Uterus (tissue), 4 donors: ENCODE results near the gene TALDO1. TPM values are rescaled to one million over a fixed set of nuclear protein-coding genes. Genes with fewer than 3 reads are reported as not detected.
A peak's percentile ranks its signal among the peaks of the same experiment; 100 is the strongest.

ENCODE experiments used
- DNase-seq, 2 donors: peaks; one replicate each; pipeline ENCODE4 v3.0.0-alpha.2; 2019 to 2020
- H3K27ac ChIP-seq, 2 donors: fragments of 200-600 bp; sonication (generic); 1 replicate in 1 of 2; 2 replicates in 1 of 2; pipeline ENCODE4 v1.5.1; 2016 to 2018
- H3K27me3 ChIP-seq, 2 donors: fragments of 200-600 bp; sonication (generic); one replicate each; pipeline ENCODE4 v1.5.1; 2018 to 2019; ENCODE audit warnings: control low read depth in 1 of 2
- H3K36me3 ChIP-seq, 2 donors: fragments of 200-600 bp; sonication (generic); one replicate each; pipeline ENCODE4 v1.5.1; 2019; ENCODE audit warnings: control low read depth in 1 of 2
- H3K4me1 ChIP-seq, 2 donors: fragments of 200-600 bp; sonication (generic); one replicate each; pipeline ENCODE4 v1.5.1; 2018 to 2019; ENCODE audit warnings: control low read depth in 1 of 2
- H3K4me3 ChIP-seq, 2 donors: fragments of 200-600 bp; sonication (generic); 1 replicate in 1 of 2; 2 replicates in 1 of 2; pipeline ENCODE4 v1.5.1; 2018 to 2019; ENCODE audit warnings: mild to moderate bottlenecking in 1 of 2
- H3K9me3 ChIP-seq, 2 donors: fragments of 200-600 bp; sonication (generic); one replicate each; pipeline ENCODE4 v1.5.1; 2019; ENCODE audit warnings: control low read depth in 1 of 2
- POLR2A ChIP-seq, 2 donors: fragments of 450-650 bp; IDR thresholded peaks; one replicate each; pipeline ENCODE4 v1.6.1; 2016; ENCODE audit warnings: antibody characterized with exemption in 2 of 2, mild to moderate bottlenecking in 1 of 2, moderate library complexity in 1 of 2
- intact Hi-C: fragments of 100-400 bp; cut with DNase I; formaldehyde crosslinking; loops from one replicate; pipeline ENCODE4 v1.15.1; 2023; ENCODE audit warnings: low total_unique reads
- total RNA-seq, 4 donors: library from RNA; depleted of rRNA in 3 of 4; stranded (reverse); fragments of >200 nt in 3 of 4; gene quantifications; one replicate each; pipeline versions ENCODE4 v1.1.0 to v1.2.4, GENCODE V29; 2014 to 2023
- TF ChIP-seq, protein P1 (sequence below), 4 experiments: fragments of 200-600 bp in 2 of 4; fragments of 450-650 bp in 2 of 4; sonication (generic) in 2 of 4; IDR thresholded peaks; one replicate each; pipeline ENCODE4 v1.5.1; 2016 to 2019; ENCODE audit warnings: antibody characterized with exemption in 4 of 4, mild to moderate bottlenecking in 2 of 4, moderate library complexity in 1 of 4
- donor health status: DM: yes; HTN: yes; CAD: no.

TALDO1 gene
- total RNA-seq, 4 donors from 2014 or later = 60.3 to 146 (median 66.9) TPM

DNA sequence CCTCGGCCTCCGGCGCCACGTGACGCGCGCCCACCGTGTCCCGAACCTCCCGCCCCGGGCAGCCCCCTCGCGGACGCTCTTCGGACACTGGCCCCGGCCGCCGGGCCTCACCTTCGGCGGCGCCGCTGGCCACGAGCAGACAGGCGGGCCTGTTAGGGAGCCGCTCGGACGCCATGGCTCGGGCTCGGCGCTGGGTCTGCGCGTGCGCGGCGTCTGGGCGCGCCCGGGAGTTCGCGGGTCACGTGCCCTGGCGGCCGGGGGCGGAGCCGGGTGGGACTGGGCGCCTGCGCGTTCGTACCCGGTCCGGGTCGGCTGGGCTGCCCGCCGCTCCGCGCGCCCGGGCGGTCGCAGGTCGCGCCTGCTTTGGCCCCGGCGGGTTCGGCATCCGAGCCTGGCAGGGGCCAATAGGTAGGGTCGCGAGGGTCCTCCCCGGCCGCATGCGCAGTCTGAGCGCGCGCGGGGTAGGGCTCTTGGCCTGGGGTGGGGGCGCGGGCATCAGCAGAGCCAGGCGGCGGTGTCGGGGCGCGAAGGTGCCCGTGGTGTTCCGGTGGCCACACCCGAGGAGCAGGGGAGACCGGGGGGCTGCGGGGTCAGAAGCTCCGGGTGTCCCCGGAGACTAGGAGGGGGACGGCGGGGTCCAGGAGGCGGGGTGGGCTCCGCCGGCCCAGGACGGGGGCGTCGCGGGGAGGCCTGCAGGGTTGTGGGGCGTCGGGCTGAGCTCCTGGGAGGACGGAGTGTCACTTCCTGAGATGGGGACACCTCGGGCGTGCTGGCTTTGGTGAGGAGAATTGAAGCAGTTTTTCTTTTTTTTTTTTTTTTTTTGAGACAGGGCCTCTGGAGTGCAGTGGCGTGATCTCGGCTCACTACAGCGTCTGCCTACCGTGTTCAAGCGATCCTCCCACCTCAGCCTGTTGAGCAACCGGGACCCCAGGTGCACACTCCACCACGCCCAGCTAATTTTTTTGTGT lies 30.3 kb downstream of the TALDO1 start, which contains the start of gene GATD1:
Gene GATD1 (minus strand): TSS at position 200 of the 968 bp plus-strand sequence. CDS start 25 bp downstream, at position 175.
- Histone ChIP-seq H3K36me3 (no peaks in the 10 kb centered on the region), H3K4me3 (peak within 1 kb of the TSS; percentile 75 to 91), H3K27me3 (no peaks in the 10 kb centered on the region), H3K9me3 (no peaks in the 10 kb centered on the region), H3K4me1 (peaks cover 0 to 20% of the 10 kb centered on the region in 2 donors), H3K27ac (peak within 1 kb of the TSS; percentile 79 to 83)
- peak; percentile 48 to 88 for TF ChIP-seq POLR2A (IDR thresholded peaks at IDR 0.05)
- TF ChIP-seq, protein P1, sequence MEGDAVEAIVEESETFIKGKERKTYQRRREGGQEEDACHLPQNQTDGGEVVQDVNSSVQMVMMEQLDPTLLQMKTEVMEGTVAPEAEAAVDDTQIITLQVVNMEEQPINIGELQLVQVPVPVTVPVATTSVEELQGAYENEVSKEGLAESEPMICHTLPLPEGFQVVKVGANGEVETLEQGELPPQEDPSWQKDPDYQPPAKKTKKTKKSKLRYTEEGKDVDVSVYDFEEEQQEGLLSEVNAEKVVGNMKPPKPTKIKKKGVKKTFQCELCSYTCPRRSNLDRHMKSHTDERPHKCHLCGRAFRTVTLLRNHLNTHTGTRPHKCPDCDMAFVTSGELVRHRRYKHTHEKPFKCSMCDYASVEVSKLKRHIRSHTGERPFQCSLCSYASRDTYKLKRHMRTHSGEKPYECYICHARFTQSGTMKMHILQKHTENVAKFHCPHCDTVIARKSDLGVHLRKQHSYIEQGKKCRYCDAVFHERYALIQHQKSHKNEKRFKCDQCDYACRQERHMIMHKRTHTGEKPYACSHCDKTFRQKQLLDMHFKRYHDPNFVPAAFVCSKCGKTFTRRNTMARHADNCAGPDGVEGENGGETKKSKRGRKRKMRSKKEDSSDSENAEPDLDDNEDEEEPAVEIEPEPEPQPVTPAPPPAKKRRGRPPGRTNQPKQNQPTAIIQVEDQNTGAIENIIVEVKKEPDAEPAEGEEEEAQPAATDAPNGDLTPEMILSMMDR (IDR thresholded peaks at IDR 0.05) = peak in 2 of 4 experiments; percentile 13 to 24
- intact Hi-C loops = no loop called here
- DNase-seq = peak; percentile 87 to 94

GRCh38 chr11:778976-779954 lies 32.0 kb downstream of the TALDO1 start:
- H3K27ac ChIP-seq = no peak overlapping the region
- no peak overlapping the region for H3K4me3 ChIP-seq
- TF ChIP-seq, protein P1 (IDR thresholded peaks at IDR 0.05) = no peak
- TF ChIP-seq POLR2A (IDR thresholded peaks at IDR 0.05) = no peak
- H3K4me1 ChIP-seq = peaks cover 0 to 26% of the 10 kb centered on the region in 2 donors
- H3K27me3 ChIP-seq = no peaks in the 10 kb centered on the region
- no peak for DNase-seq
- intact Hi-C loops = no loop called here
- H3K36me3 ChIP-seq = no peaks in the 10 kb centered on the region
- no peaks in the 10 kb centered on the region for H3K9me3 ChIP-seq

- TF ChIP-seq POLR2A (IDR thresholded peaks at IDR 0.05) = no peak
- TF ChIP-seq, protein P1 (IDR thresholded peaks at IDR 0.05) = no peak
- Histone ChIP-seq H3K9me3 (no peaks in the 10 kb centered on the region), H3K27ac (no peak overlapping the region), H3K27me3 (no peaks in the 10 kb centered on the region), H3K4me1 (peaks cover 0 to 26% of the 10 kb centered on the region in 2 donors), H3K4me3 (no peak overlapping the region), H3K36me3 (no peaks in the 10 kb centered on the region)
- intact Hi-C loops = no loop called here
- DNase-seq = peak in 1 of 2 donors; percentile 15
These were observed 32.8 kb downstream of the TALDO1 start for GRCh38 chr11:779955-780532.

GRCh38 chr11:782264-783174 lies 35.3 kb downstream of the TALDO1 start:
- Histone ChIP-seq H3K27ac (peak overlapping the region in 1 of 2 donors; percentile 23), H3K4me3 (no peak overlapping the region), H3K27me3 (no peaks in the 10 kb centered on the region), H3K9me3 (no peaks in the 10 kb centered on the region), H3K36me3 (no peaks in the 10 kb centered on the region), H3K4me1 (peaks cover 0 to 11% of the 10 kb centered on the region in 2 donors)
- DNase-seq = no peak
- TF ChIP-seq POLR2A (IDR thresholded peaks at IDR 0.05) = no peak
- TF ChIP-seq, protein P1 (IDR thresholded peaks at IDR 0.05) = no peak
- intact Hi-C loops = no loop called here
